ENCODE data around the gene GNG12.

Gene GNG12

GRCh38 chr1:67832737-67833601 is at the start of gene GNG12:
GNG12 (minus strand) TSS chr1:67833467; CDS start chr1:67707686, 125,781 bp downstream.
- no peak for DNase-seq (ENCODE audit: low read depth)

- DNase-seq (ENCODE audit: low read depth), result no peak
These were observed 49.1 kb upstream of the GNG12 start for GRCh38 chr1:67882196-67882958.

GRCh38 chr1:67880056-67880601 is 46.9 kb upstream of the GNG12 start:
- DNase-seq (ENCODE audit: low read depth), result no peak

GRCh38 chr1:67879485-67879884 is 46.2 kb upstream of the GNG12 start:
- DNase-seq (ENCODE audit: low read depth), result no peak

GRCh38 chr1:67874501-67875111 is 41.3 kb upstream of the GNG12 start:
- DNase-seq (ENCODE audit: low read depth), result no peak

GRCh38 chr1:67869233-67869632 is 36.0 kb upstream of the GNG12 start:
- no peak for DNase-seq (ENCODE audit: low read depth)

- DNase-seq (ENCODE audit: low read depth), result no peak
These were observed 30.4 kb upstream of the GNG12 start for GRCh38 chr1:67863637-67864036.

GRCh38 chr1:67862685-67863084 is 29.4 kb upstream of the GNG12 start:
- no peak for DNase-seq (ENCODE audit: low read depth)

- DNase-seq (ENCODE audit: low read depth), result no peak
These were observed 28.7 kb upstream of the GNG12 start for GRCh38 chr1:67861856-67862516.

- no peak for DNase-seq (ENCODE audit: low read depth)
These were observed 27.5 kb upstream of the GNG12 start for GRCh38 chr1:67860776-67861175.

GRCh38 chr1:67856921-67857320 is 23.7 kb upstream of the GNG12 start:
- DNase-seq (ENCODE audit: low read depth), result no peak

GRCh38 chr1:67855961-67856360 is 22.7 kb upstream of the GNG12 start:
- no peak for DNase-seq (ENCODE audit: low read depth)

GRCh38 chr1:67855444-67855843 is 22.2 kb upstream of the GNG12 start:
- DNase-seq (ENCODE audit: low read depth), result no peak

GRCh38 chr1:67853704-67854103 is 20.4 kb upstream of the GNG12 start:
- DNase-seq (ENCODE audit: low read depth), result no peak

GRCh38 chr1:67851800-67852199 is 18.5 kb upstream of the GNG12 start:
- no peak for DNase-seq (ENCODE audit: low read depth)

GRCh38 chr1:67850611-67851075 is 17.4 kb upstream of the GNG12 start:
- DNase-seq (ENCODE audit: low read depth), result no peak

GRCh38 chr1:67850151-67850551 is 16.9 kb upstream of the GNG12 start:
- no peak for DNase-seq (ENCODE audit: low read depth)

- no peak for DNase-seq (ENCODE audit: low read depth)
These were observed 14.2 kb upstream of the GNG12 start for GRCh38 chr1:67847466-67847865.

- DNase-seq (ENCODE audit: low read depth), result no peak
These were observed 13.3 kb upstream of the GNG12 start for GRCh38 chr1:67846538-67846937.

- no peak for DNase-seq (ENCODE audit: low read depth)
These were observed 11.7 kb upstream of the GNG12 start for GRCh38 chr1:67844988-67845387.

GRCh38 chr1:67843746-67844145 is 10.5 kb upstream of the GNG12 start:
- DNase-seq (ENCODE audit: low read depth), result no peak

GRCh38 chr1:67843331-67843730 is 10.1 kb upstream of the GNG12 start:
- no peak for DNase-seq (ENCODE audit: low read depth)

Data from activated T-helper 9 cell treated with anti-CD3 and anti-CD28 coated beads, Interleukin-2, amount 50 U/mL, for 16 hours (primary cell).